Muscle of arm (tissue), 12 donors: ENCODE data around the gene ALDH18A1. TPM values are rescaled to one million over a fixed set of nuclear protein-coding genes. Genes with fewer than 3 reads are reported as not detected.
"Not testable (repeated sequence)": the region's sequence is repeated elsewhere in the genome, so short reads cannot be mapped to it uniquely, and the experiment has no call there.

ENCODE experiments used
- DNase-seq: peaks from one replicate; pipeline ENCODE4 v3.0.0-alpha.2; 2013
- polyA plus RNA-seq, 12 donors: library from polyadenylated mRNA; unstranded; fragments of 120-200 nt; gene quantifications; one replicate each; pipeline ENCODE4 v1.2.1, GENCODE V29; 2013; ENCODE audit not compliant: insufficient read length in 12 of 12

ALDH18A1 gene
- polyA plus RNA-seq, 12 donors: 33.6 to 63.3 (median 48.7) TPM; not detected in 1

GRCh38 chr10:95653895-95654294, 2.6 kb downstream of the ALDH18A1 start:
- DNase-seq: no peak

DNA sequence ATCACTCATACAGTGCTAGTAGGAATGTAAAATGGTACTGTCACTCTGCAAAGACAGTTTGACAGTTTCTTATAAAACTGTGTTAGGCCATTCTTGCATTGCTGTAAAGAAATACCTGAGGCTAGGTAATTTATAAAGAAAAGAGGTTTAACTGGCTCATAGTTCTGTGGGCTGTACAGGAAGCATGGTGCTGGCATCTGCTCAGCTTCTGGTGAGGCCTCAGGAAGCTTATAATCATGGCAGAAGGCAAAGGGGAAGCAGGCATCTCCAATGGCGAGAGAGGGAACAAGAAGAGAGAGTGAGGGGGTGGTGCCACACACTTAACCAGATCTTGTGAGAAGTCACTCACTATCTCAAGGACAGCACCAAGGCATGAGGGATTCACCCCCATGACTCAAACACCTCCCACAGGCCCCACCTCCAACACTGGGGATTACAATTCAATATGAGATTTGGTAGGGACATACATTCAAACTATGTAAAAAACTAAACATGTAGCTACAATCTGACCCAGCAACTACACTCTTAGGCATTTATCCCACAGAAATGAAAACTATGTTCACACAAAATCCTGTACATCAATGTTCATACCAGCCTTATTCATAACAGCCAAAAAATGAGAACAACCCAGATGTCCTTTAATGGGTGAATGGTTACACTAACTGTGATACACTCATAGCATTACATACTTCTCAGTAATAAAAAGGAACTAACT, 5.0 kb downstream of the ALDH18A1 start:
- no peak for DNase-seq

DNA sequence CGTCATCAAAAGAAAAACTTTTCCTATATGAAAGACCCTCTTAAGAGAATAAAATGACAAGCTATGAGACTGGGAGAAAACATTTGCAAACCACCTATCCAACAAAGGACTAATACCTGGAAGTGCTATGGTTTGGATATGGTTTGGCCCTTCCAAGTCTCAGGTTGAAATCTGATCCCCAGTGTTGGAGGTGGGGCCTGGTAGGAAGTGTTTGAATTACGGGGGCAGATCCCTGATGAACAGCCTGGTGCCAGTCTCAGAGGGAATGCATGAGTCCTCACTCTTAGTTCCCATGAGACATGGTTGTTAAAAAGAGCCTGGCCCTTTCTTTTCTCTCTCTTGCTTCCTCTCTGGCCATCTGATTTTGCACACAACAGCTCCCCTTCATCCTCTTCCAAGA, 6.3 kb downstream of the ALDH18A1 start:
- no peak for DNase-seq

- DNase-seq: no peak
Measured at GRCh38 chr10:95648138-95648537, 8.4 kb downstream of the ALDH18A1 start.

DNA sequence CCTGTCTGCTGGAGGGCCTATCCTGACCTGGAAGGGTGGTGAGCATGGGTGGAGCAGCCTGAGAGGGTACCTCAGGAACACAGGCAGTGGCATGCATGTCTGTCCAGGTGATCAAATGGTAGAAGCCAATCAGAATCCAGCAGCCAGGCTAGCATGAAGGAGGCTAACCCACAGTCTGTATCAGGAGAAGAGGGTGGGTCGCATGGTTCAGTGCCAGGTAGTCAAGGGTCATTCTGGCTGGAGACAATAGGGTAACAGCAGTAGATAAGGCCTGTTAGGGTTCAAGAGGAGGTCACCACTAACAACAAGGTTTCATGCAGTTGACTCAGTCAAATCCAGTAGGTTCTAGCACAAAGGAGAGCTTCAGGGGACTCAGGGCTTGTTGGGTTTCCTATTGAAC, 10.4 kb downstream of the ALDH18A1 start:
- no peak for DNase-seq

DNA sequence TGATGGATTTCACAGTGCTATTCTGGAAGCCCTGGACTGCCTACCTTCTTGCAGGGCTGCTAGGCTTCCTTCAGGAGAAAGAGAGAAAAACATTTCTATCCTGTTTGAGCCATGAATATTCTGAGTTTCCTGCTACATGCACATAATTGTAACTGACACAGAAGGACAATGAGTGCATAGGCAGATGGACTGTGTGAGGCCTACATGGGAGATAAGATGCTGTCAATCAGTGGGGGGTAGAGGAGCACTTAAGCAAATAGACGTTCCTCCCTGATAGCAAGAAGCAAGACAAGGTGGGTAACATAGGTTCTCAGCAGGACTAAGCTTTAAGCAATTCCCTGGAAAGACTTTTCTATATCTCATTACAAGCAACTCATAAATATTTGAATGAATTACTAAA, 11.6 kb downstream of the ALDH18A1 start:
- DNase-seq: no peak

- DNase-seq: no peak
Measured at GRCh38 chr10:95640891-95641315, 15.6 kb downstream of the ALDH18A1 start.

DNA sequence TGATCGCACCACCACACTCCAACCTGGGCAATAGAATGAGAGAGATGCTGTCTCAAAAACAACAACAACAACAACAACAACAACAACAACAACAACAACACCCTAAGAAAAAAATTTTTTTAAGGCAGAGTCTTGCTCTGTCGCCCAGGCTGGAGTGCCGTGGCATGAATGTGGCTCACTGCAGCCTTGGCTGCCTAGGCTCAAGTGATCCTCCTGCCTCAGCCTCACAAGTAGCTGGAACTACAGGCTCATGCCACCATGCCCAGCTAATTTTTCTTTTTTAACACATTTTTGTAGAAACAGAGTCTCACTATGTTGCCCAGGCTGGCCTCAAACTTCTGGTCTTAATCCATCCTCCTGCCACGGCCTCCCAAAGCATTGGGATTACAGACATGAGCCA, 18.6 kb downstream of the ALDH18A1 start:
- no peak for DNase-seq

DNA sequence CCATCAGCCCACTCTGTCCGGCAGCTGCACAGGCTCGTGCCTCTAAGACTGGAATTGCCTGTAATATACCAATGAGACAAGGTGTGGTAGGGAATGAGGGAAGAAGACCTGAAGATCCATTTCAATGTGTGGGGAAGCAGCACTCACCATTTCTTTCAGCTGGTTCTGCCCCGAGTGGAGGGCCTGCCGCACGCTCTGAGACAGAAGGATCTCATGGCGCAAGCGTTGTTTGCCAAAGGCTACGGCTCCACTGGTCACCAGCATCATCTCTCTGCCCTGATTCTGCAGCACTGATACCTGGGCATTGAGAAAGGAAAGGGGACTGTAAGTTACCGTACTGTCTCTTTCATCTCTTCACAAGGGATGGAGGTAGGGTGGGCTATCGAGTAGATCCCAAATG, 19.4 kb downstream of the ALDH18A1 start:
- DNase-seq: no peak

DNA sequence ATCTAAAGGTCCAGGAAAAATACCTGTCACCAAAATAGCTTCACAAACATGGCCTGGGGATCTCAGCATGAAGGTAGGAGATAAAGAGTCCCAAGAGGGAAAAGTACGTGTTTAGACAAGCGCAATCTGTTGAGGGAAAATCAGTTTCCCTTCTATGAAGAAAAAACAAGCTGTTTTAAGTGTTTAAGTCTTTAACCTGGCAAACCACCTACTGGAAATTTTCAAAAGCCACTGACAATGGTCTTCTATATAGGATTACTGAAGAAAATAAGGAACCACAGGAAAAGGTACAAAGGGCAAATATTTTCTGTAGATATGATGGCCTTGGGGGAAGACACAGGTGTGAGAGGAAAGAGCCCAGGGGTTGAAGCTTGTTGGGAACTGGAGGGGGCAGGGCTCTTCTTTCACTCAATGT, 21.2 kb downstream of the ALDH18A1 start:
- no peak for DNase-seq

- no peak for DNase-seq
Measured at GRCh38 chr10:95628786-95629185, 27.7 kb downstream of the ALDH18A1 start.

DNA sequence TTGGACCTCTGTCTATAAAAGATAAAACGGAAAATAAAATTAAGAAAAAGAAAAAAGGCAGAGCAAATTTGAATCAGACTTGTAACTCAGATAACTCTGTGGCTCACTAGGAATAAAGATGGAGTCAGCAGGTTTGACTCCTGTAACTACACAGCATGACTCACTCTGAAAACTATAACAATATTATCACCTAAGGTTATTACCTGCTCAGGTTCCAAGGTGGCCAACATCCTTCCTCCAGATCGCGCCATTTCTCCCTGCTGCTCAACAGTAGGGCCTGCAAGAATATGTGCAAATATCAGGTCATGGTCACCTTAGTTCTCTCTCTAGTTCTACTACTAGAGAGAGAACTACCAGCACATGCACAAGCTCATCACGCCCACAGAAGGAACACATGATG, 30.0 kb downstream of the ALDH18A1 start:
- DNase-seq: no peak

GRCh38 chr10:95620415-95620814, 36.1 kb downstream of the ALDH18A1 start:
- not testable (repeated sequence) for DNase-seq

DNA sequence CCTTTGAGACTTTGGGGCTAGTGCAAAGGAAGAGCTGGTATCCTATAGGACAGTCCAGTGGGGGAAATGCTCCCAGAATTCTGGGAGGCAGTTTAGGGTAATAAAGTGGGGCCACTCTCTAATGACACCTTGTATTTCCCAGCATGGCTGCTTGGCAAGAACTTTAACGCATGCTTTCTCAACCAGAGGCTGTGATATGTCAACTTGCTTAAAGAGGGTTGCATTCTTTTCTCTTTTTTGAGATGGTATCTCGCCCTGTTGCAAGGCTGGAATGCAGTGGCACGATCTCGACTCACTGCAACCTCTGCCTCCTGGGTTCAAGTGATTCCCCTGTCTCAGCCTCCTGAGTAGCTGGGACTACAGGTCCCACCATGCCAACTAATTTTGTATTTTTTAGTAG, 38.4 kb downstream of the ALDH18A1 start:
- DNase-seq: no peak

GRCh38 chr10:95616446-95616845, 40.1 kb downstream of the ALDH18A1 start:
- no peak for DNase-seq

GRCh38 chr10:95613330-95613729, 43.2 kb downstream of the ALDH18A1 start:
- DNase-seq: no peak

- DNase-seq: no peak
Measured at GRCh38 chr10:95610727-95611126, 45.8 kb downstream of the ALDH18A1 start.

GRCh38 chr10:95606922-95607321, 49.6 kb downstream of the ALDH18A1 start:
- DNase-seq: no peak

- DNase-seq: no peak
Measured at GRCh38 chr10:95605163-95605562, 51.3 kb downstream of the ALDH18A1 start.

GRCh38 chr10:95604630-95605029, 51.9 kb downstream of the ALDH18A1 start:
- DNase-seq: no peak

DNA sequence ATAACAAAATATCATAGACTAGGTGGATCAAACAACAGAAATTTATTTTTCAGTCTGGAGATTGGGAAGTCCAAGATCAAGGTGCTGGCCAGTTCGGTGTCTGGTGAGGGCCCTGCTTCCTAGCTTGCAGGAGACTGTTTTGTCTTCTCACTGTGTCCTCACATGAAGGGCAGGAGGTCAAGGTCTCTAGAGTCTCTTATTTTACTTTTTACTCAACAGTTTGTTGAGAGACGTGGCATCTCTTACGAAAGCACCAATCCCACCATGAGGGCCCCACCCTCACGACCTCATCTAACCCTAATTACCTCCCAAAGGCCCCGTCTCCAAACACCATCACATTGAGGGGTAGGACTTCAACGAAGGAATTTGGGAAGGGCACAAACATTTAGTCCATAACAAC, 54.1 kb downstream of the ALDH18A1 start:
- DNase-seq: no peak

DNA sequence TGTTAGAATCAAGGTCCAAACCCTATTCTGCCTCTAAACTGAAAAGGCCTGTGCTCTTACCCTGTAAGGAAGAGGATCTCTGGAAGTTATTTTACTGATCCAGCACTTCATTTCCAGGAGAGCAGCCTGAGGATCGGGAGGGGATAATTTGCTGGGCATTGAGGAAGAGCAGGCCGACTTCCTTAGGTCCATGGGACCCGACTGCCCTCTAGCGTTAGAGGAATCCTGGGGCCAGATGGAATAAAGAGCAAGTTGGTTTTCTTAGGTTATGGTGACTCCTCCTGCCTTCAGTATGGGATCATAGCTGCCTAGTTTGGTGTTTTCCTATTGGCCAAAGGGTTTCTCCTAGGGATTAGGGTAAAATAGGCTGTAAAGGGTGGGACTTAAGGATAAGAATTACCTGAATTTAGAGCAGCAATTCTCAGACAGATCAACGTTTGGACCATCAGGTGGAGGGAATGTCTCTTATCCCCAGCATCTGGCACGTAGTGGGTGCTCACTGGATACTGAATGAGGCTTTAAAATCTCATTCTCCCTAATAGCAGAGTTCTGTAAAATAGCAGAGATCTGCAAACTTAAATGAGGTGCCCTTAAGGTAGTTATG, 55.3 kb downstream of the ALDH18A1 start:
- DNase-seq: peak; percentile 89

DNA sequence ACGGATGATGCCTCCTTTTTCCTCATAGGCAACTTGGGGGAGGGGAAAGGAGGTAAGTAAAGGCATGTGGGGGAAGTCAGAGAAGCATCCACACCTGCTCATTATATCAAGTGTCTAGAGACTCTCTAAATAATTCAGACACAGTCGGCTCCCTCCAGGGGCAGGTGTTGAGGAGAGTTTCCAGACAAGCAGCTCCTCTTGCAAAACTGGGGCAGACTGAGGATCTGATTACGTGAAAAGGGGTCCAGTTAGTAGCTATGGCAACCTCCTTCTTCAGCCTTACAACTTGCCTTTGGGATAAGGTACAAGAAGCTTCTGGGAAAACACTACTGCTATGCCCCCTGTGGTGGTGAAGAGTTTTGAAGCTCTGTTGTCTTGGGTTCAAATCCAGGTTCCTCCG, 56.4 kb downstream of the ALDH18A1 start:
- no peak for DNase-seq

DNA sequence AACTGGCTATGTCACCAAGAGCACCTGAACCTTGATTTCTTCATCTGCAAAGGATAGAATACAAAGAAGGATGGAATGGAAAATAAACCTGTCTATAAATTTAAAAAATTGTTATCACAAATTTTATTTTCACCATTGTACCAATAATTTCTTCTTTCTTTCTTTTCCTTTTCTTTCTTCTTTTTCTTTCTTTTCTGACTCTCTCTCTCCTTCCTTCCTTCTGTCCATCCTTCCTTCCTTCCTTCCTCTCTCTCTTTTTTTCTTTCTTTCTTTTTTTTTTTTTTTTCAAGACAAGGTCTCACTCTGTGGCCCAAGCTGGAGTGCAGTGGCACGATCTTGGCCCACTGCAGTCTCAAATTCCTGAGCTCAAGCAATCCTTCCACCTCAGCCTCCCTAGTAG, 58.7 kb downstream of the ALDH18A1 start:
- no peak for DNase-seq
